G401 (cell line): ENCODE data around the gene SARS2. TPM values are rescaled to one million over a fixed set of nuclear protein-coding genes. Genes with fewer than 3 reads are reported as not detected.
"Not testable (repeated sequence)": the region's sequence is repeated elsewhere in the genome, so short reads cannot be mapped to it uniquely, and the experiment has no call there.

ENCODE experiments used
- DNase-seq: peaks from one replicate; pipeline ENCODE4 v3.0.0-alpha.2; 2015; ENCODE audit warnings: low spot score
- in situ Hi-C: cut with HindIII; loops from 2 replicates; pipeline ENCODE4 v1.10.0; 2016; ENCODE audit warnings: low sequenced_read_pairs, mixed read lengths
- total RNA-seq: library from RNA; depleted of rRNA; stranded (reverse); fragments of >200 nt; shearing (Covaris generic); gene quantifications from 2 replicates; pipeline ENCODE4 v1.2.3, GENCODE V29; 2014

Gene SARS2
- total RNA-seq, 1 experiment from 2014 or later, result 43.0 TPM

- in situ Hi-C loops, result no loop called here
- no peak for DNase-seq
Measured at GRCh38 chr19:38900743-38901190, 29.8 kb downstream of the SARS2 start.

DNA sequence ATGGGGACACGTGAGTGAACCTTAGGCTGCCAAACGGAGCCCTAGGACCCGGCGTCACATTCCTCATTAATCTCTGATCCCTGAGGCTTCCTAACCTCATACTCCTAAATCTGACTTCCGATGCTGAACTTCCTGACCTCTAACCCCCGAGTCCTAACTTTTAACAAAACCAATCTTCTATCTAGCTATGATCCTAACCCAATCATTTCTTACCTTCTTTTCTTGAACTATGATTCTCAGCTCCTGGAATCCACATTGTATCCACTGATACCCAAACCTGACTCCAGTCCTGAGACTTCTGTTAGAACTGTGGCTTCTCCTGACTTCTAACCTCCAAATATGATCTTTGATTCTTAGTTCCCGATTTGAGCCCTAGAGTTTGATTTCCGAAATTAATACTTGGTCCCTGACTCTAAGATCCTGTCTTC, 30.3 kb downstream of the SARS2 start:
- in situ Hi-C loops, result no loop called here
- DNase-seq, result no peak

DNA sequence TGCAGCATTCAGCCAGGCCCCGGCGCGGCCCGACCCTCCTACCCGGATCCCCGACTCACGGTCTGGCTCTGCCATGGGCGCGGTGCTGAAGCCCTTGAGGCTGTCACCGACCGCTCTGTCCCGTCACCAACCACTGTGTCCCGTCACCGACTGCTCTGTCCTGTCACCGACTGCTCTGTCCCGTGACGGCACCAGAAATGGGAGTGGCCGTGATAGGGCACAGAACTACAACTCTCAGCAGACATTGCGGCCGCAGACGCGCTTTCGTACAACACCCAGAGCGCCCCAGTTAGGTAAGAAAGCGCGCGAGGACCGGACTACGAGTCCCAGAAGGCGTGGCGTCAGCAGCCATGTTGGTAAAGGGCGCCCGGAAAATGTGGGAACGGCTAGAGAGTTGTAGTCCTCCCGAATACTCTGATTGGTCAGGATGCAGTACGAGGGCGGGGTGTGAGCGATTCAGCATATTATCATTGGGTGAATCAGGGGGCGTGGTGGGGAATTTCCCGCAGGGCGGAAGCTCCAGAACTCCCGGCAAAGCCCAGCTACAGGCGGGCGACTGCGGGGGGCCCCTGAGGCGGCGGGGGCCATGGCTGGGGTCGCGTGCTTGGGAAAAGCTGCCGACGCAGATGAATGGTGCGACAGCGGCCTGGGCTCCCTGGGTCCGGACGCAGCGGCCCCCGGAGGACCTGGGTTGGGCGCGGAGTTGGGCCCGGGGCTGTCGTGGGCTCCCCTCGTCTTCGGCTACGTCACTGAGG, 30.9 kb downstream of the SARS2 start, which contains the start of the genes NFKBIB and SIRT2:
NFKBIB (plus strand) TSS at position 523 of the 755 bp plus-strand sequence; CDS start at position 587, 64 bp downstream.
SIRT2 (minus strand) TSS at position 172 of the 755 bp plus-strand sequence; CDS start at position 75, 97 bp downstream.
- in situ Hi-C loops, result no loop called here
- peak; percentile 100 for DNase-seq

DNA sequence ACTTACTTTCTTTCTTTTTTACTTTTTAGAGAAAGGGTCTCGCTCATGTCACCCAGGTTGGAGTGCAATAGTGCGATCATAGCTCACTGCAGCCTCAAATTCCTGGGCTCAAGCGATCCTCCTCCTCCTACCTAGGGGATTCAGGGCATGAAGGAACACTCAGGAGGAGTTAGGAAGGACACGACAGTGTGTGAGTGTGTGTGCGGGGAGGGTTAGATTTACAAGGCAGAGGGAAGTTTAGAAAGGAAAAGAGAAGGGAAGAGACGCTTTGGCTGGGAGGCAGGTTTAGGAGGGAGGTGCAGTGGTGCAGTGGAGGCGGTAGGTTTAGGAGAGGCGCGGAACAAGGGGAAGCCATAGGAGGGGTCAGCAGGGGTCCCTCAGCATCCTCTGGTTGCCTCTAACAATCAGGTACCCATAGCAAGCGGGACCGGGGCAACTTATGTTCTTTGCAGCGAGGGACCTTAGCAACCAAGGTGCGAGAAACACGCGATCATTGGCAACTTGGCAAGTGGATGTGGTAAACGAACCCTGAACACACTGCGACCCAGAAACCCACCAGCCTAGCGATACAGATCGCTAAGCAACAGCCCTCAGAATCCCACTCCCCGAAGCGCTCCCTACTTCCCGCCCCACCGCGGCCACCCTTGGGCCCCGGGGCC, 31.6 kb downstream of the SARS2 start:
- peak; percentile 9 for DNase-seq
- in situ Hi-C loops, result no loop called here

DNA sequence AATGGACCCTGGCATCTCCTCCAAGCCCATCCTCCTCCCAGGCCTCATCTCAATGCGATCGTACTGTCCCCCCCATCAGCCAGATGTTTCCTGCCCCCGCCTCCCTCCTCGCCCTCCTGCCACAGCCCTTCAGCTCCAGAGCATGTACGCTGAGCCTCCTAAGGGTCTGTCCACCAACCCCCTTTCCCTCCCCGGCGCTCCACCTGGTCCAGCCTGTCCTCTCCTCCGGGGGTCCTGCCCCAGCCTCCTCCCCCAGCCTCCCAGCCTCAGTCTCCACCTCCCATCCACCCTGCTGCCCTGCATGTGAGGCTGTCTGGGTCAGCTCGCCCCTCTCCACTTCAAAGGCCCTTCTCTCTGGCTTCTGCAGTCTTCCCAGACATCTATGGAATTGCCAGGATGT, 35.6 kb downstream of the SARS2 start:
- in situ Hi-C loops, result no loop called here

GRCh38 chr19:38893341-38893771, 37.2 kb downstream of the SARS2 start:
- in situ Hi-C loops, result no loop called here
- no peak for DNase-seq

More for the DNA sequence above, 35.6 kb downstream of the SARS2 start:
- DNase-seq, result no peak

- in situ Hi-C loops, result no loop called here
- DNase-seq, result no peak
Measured at GRCh38 chr19:38892841-38893240, 37.7 kb downstream of the SARS2 start.

DNA sequence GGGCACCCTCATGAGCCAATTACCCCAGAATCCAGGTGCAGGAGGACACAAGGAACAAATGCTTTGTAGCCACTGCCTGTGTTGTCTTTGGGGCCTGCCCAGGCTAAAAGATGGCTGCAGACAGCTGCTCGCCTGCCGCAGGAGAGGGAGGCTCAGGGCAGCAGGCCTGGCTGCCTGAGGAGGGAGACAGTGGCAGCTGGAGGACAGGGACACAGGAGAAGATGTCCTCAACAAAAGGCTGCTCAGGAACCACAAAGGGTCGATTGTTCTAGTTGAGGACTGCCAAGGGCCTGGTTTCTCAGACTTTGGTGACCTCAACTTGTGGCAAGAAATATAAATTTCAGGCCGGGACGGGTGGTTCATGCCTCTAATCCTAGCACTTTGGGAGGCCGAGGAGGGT, 38.8 kb downstream of the SARS2 start:
- no peak for DNase-seq
- in situ Hi-C loops, result no loop called here

DNA sequence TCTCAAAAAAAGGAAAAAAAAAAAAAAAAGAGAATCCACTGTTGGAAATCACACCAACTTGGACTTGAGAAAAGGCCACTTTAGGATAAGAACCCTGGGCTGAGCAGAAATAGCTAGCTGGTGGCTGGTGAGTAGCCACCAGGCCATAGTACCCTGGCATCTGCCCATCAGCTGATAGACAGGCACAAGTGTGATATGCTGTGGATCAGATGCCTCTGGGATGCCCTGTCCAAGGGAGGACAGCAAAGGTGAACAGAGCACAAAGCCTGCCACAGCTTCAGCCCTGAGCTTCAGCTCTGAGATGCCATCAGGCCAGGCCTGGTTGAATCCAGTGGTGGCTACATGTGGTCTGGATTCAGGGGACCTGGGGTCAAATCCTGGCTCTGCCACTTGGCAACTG, 39.9 kb downstream of the SARS2 start:
- in situ Hi-C loops, result no loop called here
- no peak for DNase-seq

- in situ Hi-C loops, result no loop called here
- DNase-seq, result no peak
Measured at GRCh38 chr19:38889803-38890202, 40.8 kb downstream of the SARS2 start.

- in situ Hi-C loops, result no loop called here
- peak; percentile 84 for DNase-seq
Measured at GRCh38 chr19:38888876-38889275, 41.7 kb downstream of the SARS2 start.

DNA sequence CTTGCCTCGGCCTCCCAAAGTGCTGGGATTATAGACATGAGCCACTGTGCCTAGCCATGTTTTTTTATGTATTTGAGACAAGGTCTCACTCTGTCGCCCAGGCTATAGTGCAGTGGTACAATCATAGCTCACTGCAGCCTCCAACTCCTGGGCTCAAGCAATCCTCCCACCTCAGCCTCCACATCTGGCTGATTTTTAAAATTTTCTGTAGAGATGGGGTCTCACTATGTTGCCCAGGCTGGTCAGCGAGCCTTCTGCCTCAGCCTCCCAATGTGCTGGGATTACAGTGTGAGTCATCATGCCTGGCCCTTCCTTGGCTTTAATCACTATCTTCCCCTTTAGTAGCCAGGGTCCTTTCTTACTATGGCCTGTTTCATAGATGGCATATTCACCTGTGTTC, 45.9 kb downstream of the SARS2 start:
- DNase-seq, in situ Hi-C loops: not testable (repeated sequence)

DNA sequence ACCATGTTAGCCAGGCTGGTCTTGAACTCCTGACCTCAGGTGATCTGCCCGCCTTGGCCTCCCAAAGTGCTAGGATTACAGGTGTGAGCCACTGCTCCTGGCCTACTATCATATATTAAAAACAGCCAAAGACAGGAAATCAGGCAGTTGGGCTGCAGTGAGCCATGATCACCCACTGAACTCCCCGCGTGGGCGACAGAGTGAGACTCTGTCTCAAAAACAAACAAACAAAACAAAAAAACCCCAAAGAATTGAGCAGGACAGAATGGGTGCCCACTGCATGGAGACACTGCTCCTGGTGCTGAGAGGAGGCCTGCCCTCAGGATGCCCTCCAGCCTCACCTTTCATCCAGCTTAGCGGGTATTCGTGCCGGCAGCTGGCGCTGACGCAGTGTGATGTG, 47.3 kb downstream of the SARS2 start:
- in situ Hi-C loops, result no loop called here
- no peak for DNase-seq

- no peak for DNase-seq
- in situ Hi-C loops, result no loop called here
Measured at GRCh38 chr19:38880882-38881609, 49.5 kb downstream of the SARS2 start.

DNA sequence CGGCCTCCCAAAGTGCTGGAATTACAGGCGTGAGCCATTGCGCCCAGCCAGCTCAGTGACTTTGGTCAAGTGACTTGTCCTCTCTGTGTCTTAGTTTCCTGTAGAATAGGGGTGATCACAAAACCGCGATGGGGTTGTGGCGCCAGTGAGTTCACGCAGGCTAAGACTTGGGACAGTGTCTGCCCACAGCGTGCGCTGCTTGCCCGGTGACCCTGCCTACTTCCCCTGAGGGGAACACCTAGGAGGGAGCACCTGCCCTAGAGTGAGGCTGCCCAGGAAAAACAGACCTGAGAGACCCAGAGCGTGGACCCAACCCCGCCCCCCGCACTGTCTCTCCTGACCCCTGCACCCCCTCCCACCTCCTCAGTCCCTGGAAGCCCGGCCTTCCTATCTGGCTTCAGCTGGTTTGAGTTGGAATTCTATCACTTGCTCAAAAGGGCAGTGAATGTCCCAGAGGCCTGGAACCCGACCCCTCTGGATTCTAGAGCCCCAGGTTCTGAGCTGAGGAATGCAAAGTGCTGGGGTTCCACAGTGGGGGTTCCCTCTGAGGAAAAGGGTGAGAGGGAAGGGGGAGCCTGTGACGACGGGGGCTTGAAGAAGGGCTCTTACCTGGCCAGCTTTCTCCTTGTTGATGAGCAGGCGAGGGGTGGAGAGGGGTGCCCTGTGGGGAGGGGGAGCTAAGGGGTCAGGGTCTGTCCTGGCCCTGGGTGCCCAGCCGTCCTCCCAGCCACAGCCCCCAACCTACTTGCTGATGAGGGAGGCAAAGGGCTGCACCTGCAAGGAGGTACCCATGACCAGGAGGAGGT, 50.3 kb downstream of the SARS2 start:
- DNase-seq, result no peak
- in situ Hi-C loops, result no loop called here

- in situ Hi-C loops, result no loop called here
- no peak for DNase-seq
Measured at GRCh38 chr19:38879400-38879751, 51.2 kb downstream of the SARS2 start.

DNA sequence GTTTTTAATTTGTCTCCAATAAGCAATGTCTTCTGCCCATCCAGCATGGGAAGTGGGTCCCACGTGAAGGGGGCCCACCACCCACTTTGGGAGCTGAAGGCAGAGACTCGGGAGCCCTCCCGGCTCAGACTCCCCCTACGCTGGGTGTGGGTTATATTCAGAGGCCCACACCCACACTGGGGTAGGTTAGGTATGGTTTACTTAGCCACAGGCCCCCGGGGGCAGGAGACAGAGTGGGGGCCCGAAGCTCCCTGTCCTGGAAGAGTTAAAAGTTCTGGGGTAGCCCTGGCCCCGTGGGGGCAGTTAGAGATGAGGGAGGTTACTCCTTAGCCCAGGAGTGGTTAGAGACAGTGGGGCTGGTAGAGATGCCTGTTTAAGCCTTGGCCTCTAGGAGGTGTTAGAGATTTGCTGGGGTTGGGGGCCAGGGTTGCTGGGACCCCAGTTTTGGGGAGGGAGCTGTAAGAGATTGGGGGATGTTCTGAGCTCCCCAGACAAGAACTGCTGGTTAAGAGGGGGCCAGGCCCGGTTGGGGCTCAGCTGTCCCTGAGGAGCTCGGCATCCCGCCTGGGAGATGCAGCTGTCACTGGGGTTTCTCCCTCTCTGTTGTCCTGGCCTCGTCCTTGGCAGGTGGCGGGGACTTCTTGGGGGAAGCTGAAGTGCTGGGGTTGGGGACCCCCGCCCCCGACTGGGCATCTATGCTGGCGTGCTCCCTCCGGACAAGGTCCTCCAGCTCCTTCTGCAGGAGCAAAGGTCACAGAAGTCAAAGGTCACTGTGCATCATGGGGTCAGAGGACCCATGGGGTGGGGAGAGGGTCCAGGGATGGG, 51.8 kb downstream of the SARS2 start:
- DNase-seq, result no peak
- in situ Hi-C loops, result no loop called here
